HepG2 (cell line): Measurements from ENCODE around the gene OR2V2. TPM values are rescaled to one million over a fixed set of nuclear protein-coding genes. Genes with fewer than 3 reads are reported as not detected.
A peak's percentile ranks its signal among the peaks of the same experiment; 100 is the strongest.

Source experiments
- DMAP1 ChIP-seq: IDR thresholded peaks from 2 replicates; pipeline ENCODE4 v1.6.1; 2016
- ISL2 ChIP-seq: sonication (generic); formaldehyde crosslinking; IDR thresholded peaks from 2 replicates; pipeline ENCODE4 v1.5.0; 2020; ENCODE audit warnings: missing genetic modification reagents
- KDM2A ChIP-seq: sonication (generic); formaldehyde crosslinking; IDR thresholded peaks from 2 replicates; pipeline ENCODE4 v1.4.0; 2020; ENCODE audit warnings: low read depth, missing genetic modification reagents, borderline replicate concordance
- SAP130 ChIP-seq: IDR thresholded peaks from 2 replicates; pipeline ENCODE4 v1.6.1; 2016; ENCODE audit warnings: low read depth
- ZNF563 ChIP-seq: sonication (generic); formaldehyde crosslinking; IDR thresholded peaks from 2 replicates; pipeline ENCODE4 v1.8.0; 2022; ENCODE audit warnings: mild to moderate bottlenecking, moderate library complexity, missing genetic modification reagents
- ZNF788 ChIP-seq: sonication (generic); formaldehyde crosslinking; IDR thresholded peaks from 2 replicates; pipeline ENCODE4 v1.5.0; 2020; ENCODE audit warnings: mild to moderate bottlenecking, missing genetic modification reagents, borderline replicate concordance
- ZSCAN31 ChIP-seq: sonication (generic); formaldehyde crosslinking; IDR thresholded peaks from 2 replicates; pipeline ENCODE4 v1.5.0; 2020; ENCODE audit warnings: low read depth, mild to moderate bottlenecking, missing genetic modification reagents
- polyA plus RNA-seq, 8 experiments: library from polyadenylated mRNA; depleted of rRNA in 3 of 8; stranded (reverse) in 7 of 8; unstranded in 1 of 8; fragments of >200 nt; fragmentation: Illumina TruSeq in 4 of 8; extraction: Trizol in 4 of 8; gene quantifications; 2 replicates each; pipeline versions ENCODE4 v1.2.1 to v1.2.3, GENCODE V29; 2011 to 2016; ENCODE audit warnings: low read depth in 4 of 8, missing spikeins in 1 of 8, mixed read lengths in 1 of 8; ENCODE audit not compliant: insufficient read depth in 1 of 8
- total RNA-seq, 5 experiments: library from RNA; depleted of rRNA; stranded (reverse); fragments of >200 nt; fragmentation: Illumina TruSeq; extraction: Trizol; gene quantifications; 2 replicates each; pipeline ENCODE4 v1.2.3, GENCODE V29; 2016; ENCODE audit warnings: low read depth in 1 of 5
- TF ChIP-seq, protein P1 (sequence below): sonication (generic); formaldehyde crosslinking; IDR thresholded peaks from 2 replicates; pipeline ENCODE4 v1.4.0; 2020; ENCODE audit warnings: missing genetic modification reagents
- TF ChIP-seq, protein P2 (sequence below): sonication (generic); formaldehyde crosslinking; IDR thresholded peaks from 2 replicates; pipeline ENCODE4 v1.5.1; 2020; ENCODE audit warnings: mild to moderate bottlenecking, missing genetic modification reagents, moderate library complexity
- TF ChIP-seq, protein P3 (sequence below): sonication (generic); formaldehyde crosslinking; IDR thresholded peaks from 2 replicates; pipeline ENCODE4 v1.5.1; 2020; ENCODE audit warnings: mild to moderate bottlenecking, missing genetic modification reagents, moderate library complexity
- TF ChIP-seq, protein P4 (sequence below): sonication (generic); formaldehyde crosslinking; IDR thresholded peaks from 2 replicates; pipeline ENCODE4 v1.8.1; 2023; ENCODE audit warnings: mild to moderate bottlenecking, moderate library complexity, missing genetic modification reagents
- TF ChIP-seq, protein P5 (sequence below): sonication (generic); formaldehyde crosslinking; IDR thresholded peaks from 2 replicates; pipeline ENCODE4 v1.4.0; 2020; ENCODE audit warnings: missing genetic modification reagents
- TF ChIP-seq, protein P6 (sequence below): sonication (generic); formaldehyde crosslinking; IDR thresholded peaks from 2 replicates; pipeline ENCODE4 v1.5.0; 2020; ENCODE audit warnings: mild to moderate bottlenecking, missing genetic modification reagents
- TF ChIP-seq, protein P7 (sequence below): sonication (generic); formaldehyde crosslinking; IDR thresholded peaks from 2 replicates; pipeline ENCODE4 v1.8.1; 2023; ENCODE audit warnings: missing genetic modification reagents, mild to moderate bottlenecking, borderline replicate concordance

OR2V2 gene
- total and polyA plus RNA-seq, 2 of the 13 experiments (the other 11 are each of a cell fraction or from before 2014, with no cell fraction given): not detected

DNA sequence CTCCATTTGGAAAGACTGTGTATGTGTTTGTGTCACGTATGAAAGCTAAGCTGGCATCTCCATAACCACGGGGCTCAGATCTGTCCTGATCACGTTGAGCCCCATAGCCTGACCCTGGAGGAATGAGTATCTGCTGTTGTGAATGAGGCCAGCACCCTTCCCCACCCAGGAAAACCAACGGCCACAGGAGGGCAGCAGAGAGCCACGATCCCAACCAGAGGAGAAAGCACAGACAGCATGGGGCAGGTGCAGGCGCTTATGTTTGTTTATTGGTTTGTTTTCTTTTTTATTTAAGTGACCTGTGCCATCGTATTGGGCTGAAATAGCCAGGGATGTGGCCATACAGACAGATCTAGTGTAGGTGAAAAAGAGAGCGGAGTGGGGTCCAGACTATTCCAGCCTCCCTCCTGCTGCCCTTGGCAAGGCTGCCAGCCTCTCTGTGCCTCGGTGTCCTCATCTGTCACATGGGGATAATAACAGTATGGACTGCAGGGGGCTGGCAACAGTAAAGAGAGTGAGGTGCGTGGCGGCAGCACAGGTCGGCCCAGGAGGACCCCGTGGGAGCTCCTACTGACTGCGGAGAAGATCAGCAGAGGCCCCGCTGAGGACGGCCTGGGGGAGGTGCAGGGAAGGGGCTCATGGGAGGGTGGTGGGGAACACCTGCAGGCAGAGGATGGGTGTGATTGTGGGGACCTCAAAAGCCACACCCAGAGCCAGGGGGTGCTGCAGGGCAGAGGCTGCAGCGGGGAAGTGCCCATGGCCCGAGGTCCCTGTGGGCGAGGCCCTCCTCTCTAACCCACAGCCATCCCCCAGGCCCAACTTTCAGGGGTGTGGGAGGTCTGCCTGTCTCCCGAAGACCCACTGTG is 12.1 kb downstream of the OR2V2 start (continued):
- 0 out of 2 replicates have a peak, but pooled peaks have one; percentile 24 for TF ChIP-seq ISL2 (CRISPR knock-in tag)
- TF ChIP-seq, protein P1, sequence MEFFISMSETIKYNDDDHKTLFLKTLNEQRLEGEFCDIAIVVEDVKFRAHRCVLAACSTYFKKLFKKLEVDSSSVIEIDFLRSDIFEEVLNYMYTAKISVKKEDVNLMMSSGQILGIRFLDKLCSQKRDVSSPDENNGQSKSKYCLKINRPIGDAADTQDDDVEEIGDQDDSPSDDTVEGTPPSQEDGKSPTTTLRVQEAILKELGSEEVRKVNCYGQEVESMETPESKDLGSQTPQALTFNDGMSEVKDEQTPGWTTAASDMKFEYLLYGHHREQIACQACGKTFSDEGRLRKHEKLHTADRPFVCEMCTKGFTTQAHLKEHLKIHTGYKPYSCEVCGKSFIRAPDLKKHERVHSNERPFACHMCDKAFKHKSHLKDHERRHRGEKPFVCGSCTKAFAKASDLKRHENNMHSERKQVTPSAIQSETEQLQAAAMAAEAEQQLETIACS (CRISPR knock-in tag): no peak
- TF ChIP-seq SAP130 (CRISPR knock-in tag): peak; percentile 36; the same call in 1 of the 2 replicates
- TF ChIP-seq, protein P2, sequence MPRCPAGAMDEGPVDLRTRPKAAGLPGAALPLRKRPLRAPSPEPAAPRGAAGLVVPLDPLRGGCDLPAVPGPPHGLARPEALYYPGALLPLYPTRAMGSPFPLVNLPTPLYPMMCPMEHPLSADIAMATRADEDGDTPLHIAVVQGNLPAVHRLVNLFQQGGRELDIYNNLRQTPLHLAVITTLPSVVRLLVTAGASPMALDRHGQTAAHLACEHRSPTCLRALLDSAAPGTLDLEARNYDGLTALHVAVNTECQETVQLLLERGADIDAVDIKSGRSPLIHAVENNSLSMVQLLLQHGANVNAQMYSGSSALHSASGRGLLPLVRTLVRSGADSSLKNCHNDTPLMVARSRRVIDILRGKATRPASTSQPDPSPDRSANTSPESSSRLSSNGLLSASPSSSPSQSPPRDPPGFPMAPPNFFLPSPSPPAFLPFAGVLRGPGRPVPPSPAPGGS (CRISPR knock-in tag): 0 out of 2 replicates have a peak, but pooled peaks have one; percentile 26
- TF ChIP-seq, protein P3, sequence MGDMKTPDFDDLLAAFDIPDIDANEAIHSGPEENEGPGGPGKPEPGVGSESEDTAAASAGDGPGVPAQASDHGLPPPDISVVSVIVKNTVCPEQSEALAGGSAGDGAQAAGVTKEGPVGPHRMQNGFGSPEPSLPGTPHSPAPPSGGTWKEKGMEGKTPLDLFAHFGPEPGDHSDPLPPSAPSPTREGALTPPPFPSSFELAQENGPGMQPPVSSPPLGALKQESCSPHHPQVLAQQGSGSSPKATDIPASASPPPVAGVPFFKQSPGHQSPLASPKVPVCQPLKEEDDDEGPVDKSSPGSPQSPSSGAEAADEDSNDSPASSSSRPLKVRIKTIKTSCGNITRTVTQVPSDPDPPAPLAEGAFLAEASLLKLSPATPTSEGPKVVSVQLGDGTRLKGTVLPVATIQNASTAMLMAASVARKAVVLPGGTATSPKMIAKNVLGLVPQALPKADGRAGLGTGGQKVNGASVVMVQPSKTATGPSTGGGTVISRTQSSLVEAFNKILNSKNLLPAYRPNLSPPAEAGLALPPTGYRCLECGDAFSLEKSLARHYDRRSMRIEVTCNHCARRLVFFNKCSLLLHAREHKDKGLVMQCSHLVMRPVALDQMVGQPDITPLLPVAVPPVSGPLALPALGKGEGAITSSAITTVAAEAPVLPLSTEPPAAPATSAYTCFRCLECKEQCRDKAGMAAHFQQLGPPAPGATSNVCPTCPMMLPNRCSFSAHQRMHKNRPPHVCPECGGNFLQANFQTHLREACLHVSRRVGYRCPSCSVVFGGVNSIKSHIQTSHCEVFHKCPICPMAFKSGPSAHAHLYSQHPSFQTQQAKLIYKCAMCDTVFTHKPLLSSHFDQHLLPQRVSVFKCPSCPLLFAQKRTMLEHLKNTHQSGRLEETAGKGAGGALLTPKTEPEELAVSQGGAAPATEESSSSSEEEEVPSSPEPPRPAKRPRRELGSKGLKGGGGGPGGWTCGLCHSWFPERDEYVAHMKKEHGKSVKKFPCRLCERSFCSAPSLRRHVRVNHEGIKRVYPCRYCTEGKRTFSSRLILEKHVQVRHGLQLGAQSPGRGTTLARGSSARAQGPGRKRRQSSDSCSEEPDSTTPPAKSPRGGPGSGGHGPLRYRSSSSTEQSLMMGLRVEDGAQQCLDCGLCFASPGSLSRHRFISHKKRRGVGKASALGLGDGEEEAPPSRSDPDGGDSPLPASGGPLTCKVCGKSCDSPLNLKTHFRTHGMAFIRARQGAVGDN: 0 out of 2 replicates have a peak, but pooled peaks have one; percentile 30
- TF ChIP-seq, protein P4, sequence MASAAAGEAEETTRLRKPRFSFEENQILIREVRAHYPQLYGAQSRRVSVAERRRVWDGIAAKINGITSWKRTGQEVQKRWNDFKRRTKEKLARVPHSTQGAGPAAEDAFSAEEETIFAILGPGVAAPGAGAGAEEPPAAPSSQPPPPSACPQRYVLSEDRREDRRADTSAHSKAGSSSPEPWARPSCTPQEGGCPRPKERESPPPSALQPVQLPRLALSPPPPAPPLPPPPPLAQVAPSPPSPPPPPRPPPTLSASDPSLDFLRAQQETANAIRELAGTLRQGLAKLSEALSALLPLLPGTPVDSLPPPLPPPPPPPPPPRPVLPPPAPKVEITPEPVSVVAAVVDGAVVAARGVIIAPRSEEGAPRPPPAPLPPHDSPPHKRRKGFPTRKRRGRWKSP (CRISPR knock-in tag): no peak
- TF ChIP-seq, protein P5, sequence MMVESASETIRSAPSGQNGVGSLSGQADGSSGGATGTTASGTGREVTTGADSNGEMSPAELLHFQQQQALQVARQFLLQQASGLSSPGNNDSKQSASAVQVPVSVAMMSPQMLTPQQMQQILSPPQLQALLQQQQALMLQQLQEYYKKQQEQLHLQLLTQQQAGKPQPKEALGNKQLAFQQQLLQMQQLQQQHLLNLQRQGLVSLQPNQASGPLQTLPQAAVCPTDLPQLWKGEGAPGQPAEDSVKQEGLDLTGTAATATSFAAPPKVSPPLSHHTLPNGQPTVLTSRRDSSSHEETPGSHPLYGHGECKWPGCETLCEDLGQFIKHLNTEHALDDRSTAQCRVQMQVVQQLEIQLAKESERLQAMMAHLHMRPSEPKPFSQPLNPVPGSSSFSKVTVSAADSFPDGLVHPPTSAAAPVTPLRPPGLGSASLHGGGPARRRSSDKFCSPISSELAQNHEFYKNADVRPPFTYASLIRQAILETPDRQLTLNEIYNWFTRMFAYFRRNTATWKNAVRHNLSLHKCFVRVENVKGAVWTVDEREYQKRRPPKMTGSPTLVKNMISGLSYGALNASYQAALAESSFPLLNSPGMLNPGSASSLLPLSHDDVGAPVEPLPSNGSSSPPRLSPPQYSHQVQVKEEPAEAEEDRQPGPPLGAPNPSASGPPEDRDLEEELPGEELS: 0 out of 2 replicates have a peak, but pooled peaks have one; percentile 21
- TF ChIP-seq, protein P6, sequence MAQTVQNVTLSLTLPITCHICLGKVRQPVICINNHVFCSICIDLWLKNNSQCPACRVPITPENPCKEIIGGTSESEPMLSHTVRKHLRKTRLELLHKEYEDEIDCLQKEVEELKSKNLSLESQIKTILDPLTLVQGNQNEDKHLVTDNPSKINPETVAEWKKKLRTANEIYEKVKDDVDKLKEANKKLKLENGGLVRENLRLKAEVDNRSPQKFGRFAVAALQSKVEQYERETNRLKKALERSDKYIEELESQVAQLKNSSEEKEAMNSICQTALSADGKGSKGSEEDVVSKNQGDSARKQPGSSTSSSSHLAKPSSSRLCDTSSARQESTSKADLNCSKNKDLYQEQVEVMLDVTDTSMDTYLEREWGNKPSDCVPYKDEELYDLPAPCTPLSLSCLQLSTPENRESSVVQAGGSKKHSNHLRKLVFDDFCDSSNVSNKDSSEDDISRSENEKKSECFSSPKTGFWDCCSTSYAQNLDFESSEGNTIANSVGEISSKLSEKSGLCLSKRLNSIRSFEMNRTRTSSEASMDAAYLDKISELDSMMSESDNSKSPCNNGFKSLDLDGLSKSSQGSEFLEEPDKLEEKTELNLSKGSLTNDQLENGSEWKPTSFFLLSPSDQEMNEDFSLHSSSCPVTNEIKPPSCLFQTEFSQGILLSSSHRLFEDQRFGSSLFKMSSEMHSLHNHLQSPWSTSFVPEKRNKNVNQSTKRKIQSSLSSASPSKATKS: no peak
- TF ChIP-seq, protein P7, sequence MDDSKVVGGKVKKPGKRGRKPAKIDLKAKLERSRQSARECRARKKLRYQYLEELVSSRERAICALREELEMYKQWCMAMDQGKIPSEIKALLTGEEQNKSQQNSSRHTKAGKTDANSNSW (CRISPR knock-in tag): no peak
- 0 out of 2 replicates have a peak, but pooled peaks have one; percentile 34 for TF ChIP-seq KDM2A (CRISPR knock-in tag)
- 0 out of 2 replicates have a peak, but pooled peaks have one; percentile 11 for TF ChIP-seq ZSCAN31
- TF ChIP-seq ZNF788 (CRISPR knock-in tag): 0 out of 2 replicates have a peak, but pooled peaks have one; percentile 16
- no peak for TF ChIP-seq DMAP1 (CRISPR knock-in tag)
- TF ChIP-seq ZNF563 (CRISPR knock-in tag): no peak
